Activated CD4-positive, alpha-beta memory T cell treated with anti-CD3 and anti-CD28 coated beads, Interleukin-2, amount 10 ng/mL, durations not matched to agents 7 days and 5 days (primary cell): ENCODE data around the gene ITGA2. TPM values are rescaled to one million over a fixed set of nuclear protein-coding genes. Genes with fewer than 3 reads are reported as not detected.

ENCODE experiments used
- CTCF ChIA-PET: fragments of 350-600 bp; sonication (Branson Sonifier 250); formaldehyde crosslinking; loops from one replicate; lab custom pipeline; 2021; ENCODE audit warnings: antibody characterized with exemption, inconsistent platforms; lab: Charles Lee
- POLR2A ChIA-PET: fragments of 350-600 bp; sonication (Branson Sonifier 250); formaldehyde crosslinking; loops from one replicate; lab custom pipeline; 2021; ENCODE audit warnings: antibody characterized with exemption; lab: Charles Lee
- DNase-seq: peaks from one replicate; pipeline ENCODE4 v3.0.0-alpha.2; 2020
- H3K27ac Mint-ChIP-seq: one replicate; pipeline ENCODE4 v1.8.0; 2021; ENCODE audit warnings: mild to moderate bottlenecking, mixed read lengths
- H3K27me3 Mint-ChIP-seq: one replicate; pipeline ENCODE4 v1.8.0; 2021; ENCODE audit warnings: mixed read lengths
- H3K36me3 Mint-ChIP-seq: one replicate; pipeline ENCODE4 v1.8.0; 2021; ENCODE audit warnings: low read depth, mixed read lengths
- H3K4me1 Mint-ChIP-seq: one replicate; pipeline ENCODE4 v1.8.0; 2021; ENCODE audit warnings: mixed read lengths
- H3K4me3 Mint-ChIP-seq: one replicate; pipeline ENCODE4 v1.8.0; 2021; ENCODE audit warnings: mild to moderate bottlenecking, mixed read lengths
- H3K9me3 Mint-ChIP-seq: one replicate; pipeline ENCODE4 v1.8.0; 2021; ENCODE audit warnings: mixed read lengths
- total RNA-seq, 2 experiments: library from RNA; stranded (reverse); gene quantifications; one replicate each; pipeline ENCODE4 v1.2.3, GENCODE V29; 2021

Gene ITGA2
- total RNA-seq, 2 experiments from 2014 or later, result 10.2 to 11.2 TPM

- ChIA-PET POLR2A (interaction anchor here (1.1 to 2.5 kb wide), 3 partner anchors 15 to 69 kb away, joined by 3 to 11 read pairs (median 4); no protein-coding TSS in a partner anchor), CTCF (interaction anchor here (0.9 to 2.0 kb wide), 4 partner anchors 18 to 72 kb away, joined by 3 to 5 read pairs (median 4); no protein-coding TSS in a partner anchor)
- no peak overlapping the region for H3K4me3 Mint-ChIP-seq
- peaks cover 2% of the 10 kb centered on the region for H3K4me1 Mint-ChIP-seq
- H3K36me3 Mint-ChIP-seq, result peaks cover 24% of the 10 kb centered on the region
- no peak overlapping the region for H3K27ac Mint-ChIP-seq
- no peak for DNase-seq
- H3K27me3 Mint-ChIP-seq, result no peaks in the 10 kb centered on the region
- no peaks in the 10 kb centered on the region for H3K9me3 Mint-ChIP-seq
Observed at GRCh38 chr5:53024535-53024934, 35.4 kb downstream of the ITGA2 start.

GRCh38 chr5:53025487-53025886 is 36.3 kb downstream of the ITGA2 start:
- H3K27me3 Mint-ChIP-seq, result no peaks in the 10 kb centered on the region
- H3K9me3 Mint-ChIP-seq, result no peaks in the 10 kb centered on the region
- H3K4me3 Mint-ChIP-seq, result no peak overlapping the region
- H3K27ac Mint-ChIP-seq, result no peak overlapping the region
- CTCF ChIA-PET, result interaction anchor here (2.0 kb wide), 1 partner anchor 64 kb away, joined by 5 read pairs; no protein-coding TSS in a partner anchor
- no peak for DNase-seq
- POLR2A ChIA-PET, result interaction anchor here (1.2 to 2.5 kb wide), 2 partner anchors 16 to 68 kb away, joined by 4 to 11 read pairs; no protein-coding TSS in a partner anchor
- H3K4me1 Mint-ChIP-seq, result peaks cover 7% of the 10 kb centered on the region
- peaks cover 31% of the 10 kb centered on the region for H3K36me3 Mint-ChIP-seq

GRCh38 chr5:53027913-53028312 is 38.8 kb downstream of the ITGA2 start:
- Mint-ChIP-seq H3K9me3 (no peaks in the 10 kb centered on the region), H3K27me3 (no peaks in the 10 kb centered on the region), H3K27ac (no peak overlapping the region), H3K4me3 (no peak overlapping the region), H3K36me3 (peaks cover 31% of the 10 kb centered on the region), H3K4me1 (peaks cover 28% of the 10 kb centered on the region)
- POLR2A ChIA-PET, result interaction anchor here (1.1 to 1.2 kb wide), 2 partner anchors 13 to 17 kb away, joined by 3 to 4 read pairs; no protein-coding TSS in a partner anchor
- no peak for DNase-seq
- CTCF ChIA-PET, result interaction anchor here (0.8 kb wide), 1 partner anchor 14 kb away, joined by 4 read pairs; no protein-coding TSS in a partner anchor

GRCh38 chr5:53029608-53030007 is 40.5 kb downstream of the ITGA2 start:
- Mint-ChIP-seq H3K27ac (no peak overlapping the region), H3K9me3 (no peaks in the 10 kb centered on the region), H3K27me3 (no peaks in the 10 kb centered on the region), H3K4me1 (peaks cover 36% of the 10 kb centered on the region), H3K36me3 (peaks cover 34% of the 10 kb centered on the region), H3K4me3 (no peak overlapping the region)
- CTCF ChIA-PET, result no interaction called here
- POLR2A ChIA-PET, result interaction anchor here (0.9 kb wide), 1 partner anchor 15 kb away, joined by 4 read pairs; no protein-coding TSS in a partner anchor
- no peak for DNase-seq

GRCh38 chr5:53030893-53031292 is 41.7 kb downstream of the ITGA2 start:
- no peak overlapping the region for H3K4me3 Mint-ChIP-seq
- DNase-seq, result no peak
- H3K4me1 Mint-ChIP-seq, result peaks cover 42% of the 10 kb centered on the region
- peaks cover 41% of the 10 kb centered on the region for H3K36me3 Mint-ChIP-seq
- H3K27me3 Mint-ChIP-seq, result no peaks in the 10 kb centered on the region
- ChIA-PET CTCF (no interaction called here), POLR2A (interaction anchor here (1.4 to 2.0 kb wide), 4 partner anchors 14 to 59 kb away, joined by 4 to 9 read pairs (median 8); no protein-coding TSS in a partner anchor)
- no peaks in the 10 kb centered on the region for H3K9me3 Mint-ChIP-seq
- peak overlapping the region; percentile 85 for H3K27ac Mint-ChIP-seq

- ChIA-PET POLR2A (interaction anchor here (0.8 to 2.0 kb wide), 11 partner anchors 10 to 78 kb away, joined by 3 to 14 read pairs (median 5); partner anchors contain the start of genes ITGA2 and MOCS2), CTCF (interaction anchor here (0.8 to 2.3 kb wide), 6 partner anchors 8 to 84 kb away, joined by 3 to 6 read pairs (median 4); no protein-coding TSS in a partner anchor)
- peaks cover 50% of the 10 kb centered on the region for H3K4me1 Mint-ChIP-seq
- peak overlapping the region; percentile 85 for H3K27ac Mint-ChIP-seq
- peak; percentile 54 for DNase-seq
- no peaks in the 10 kb centered on the region for H3K27me3 Mint-ChIP-seq
- peaks cover 49% of the 10 kb centered on the region for H3K36me3 Mint-ChIP-seq
- no peak overlapping the region for H3K4me3 Mint-ChIP-seq
- H3K9me3 Mint-ChIP-seq, result no peaks in the 10 kb centered on the region
Observed at GRCh38 chr5:53031695-53032096, 42.5 kb downstream of the ITGA2 start.

- peaks cover 49% of the 10 kb centered on the region for H3K36me3 Mint-ChIP-seq
- POLR2A ChIA-PET, result interaction anchor here (0.7 to 2.0 kb wide), 12 partner anchors 9 to 307 kb away, joined by 3 to 14 read pairs (median 4); partner anchors contain the start of genes ITGA2 and MOCS2
- CTCF ChIA-PET, result interaction anchor here (0.8 to 2.3 kb wide), 7 partner anchors 8 to 84 kb away, joined by 3 to 6 read pairs (median 4); no protein-coding TSS in a partner anchor
- H3K4me1 Mint-ChIP-seq, result peaks cover 55% of the 10 kb centered on the region
- no peaks in the 10 kb centered on the region for H3K27me3 Mint-ChIP-seq
- DNase-seq, result no peak
- H3K27ac Mint-ChIP-seq, result peak overlapping the region; percentile 85
- H3K4me3 Mint-ChIP-seq, result no peak overlapping the region
- no peaks in the 10 kb centered on the region for H3K9me3 Mint-ChIP-seq
Observed at GRCh38 chr5:53032188-53032587, 43.0 kb downstream of the ITGA2 start.

- Mint-ChIP-seq H3K4me3 (no peak overlapping the region), H3K27ac (no peak overlapping the region), H3K4me1 (peaks cover 74% of the 10 kb centered on the region), H3K9me3 (no peaks in the 10 kb centered on the region), H3K36me3 (peaks cover 45% of the 10 kb centered on the region), H3K27me3 (no peaks in the 10 kb centered on the region)
- no peak for DNase-seq
- ChIA-PET CTCF (interaction anchor here (0.7 to 1.9 kb wide), 5 partner anchors 18 to 86 kb away, joined by 3 to 13 read pairs (median 4); no protein-coding TSS in a partner anchor), POLR2A (interaction anchor here (1.4 kb wide), 1 partner anchor 86 kb away, joined by 3 read pairs; no protein-coding TSS in a partner anchor)
Observed at GRCh38 chr5:53034832-53035231, 45.7 kb downstream of the ITGA2 start.

GRCh38 chr5:53035868-53036381 is 46.8 kb downstream of the ITGA2 start:
- Mint-ChIP-seq H3K9me3 (no peaks in the 10 kb centered on the region), H3K4me3 (no peak overlapping the region), H3K36me3 (peaks cover 39% of the 10 kb centered on the region), H3K27me3 (no peaks in the 10 kb centered on the region), H3K27ac (no peak overlapping the region), H3K4me1 (peaks cover 77% of the 10 kb centered on the region)
- no peak for DNase-seq
- ChIA-PET POLR2A (interaction anchor here (0.9 to 1.4 kb wide), 2 partner anchors 73 to 87 kb away, joined by 3 read pairs; partner anchors contain the start of gene MOCS2), CTCF (interaction anchor here (0.6 to 1.9 kb wide), 7 partner anchors 13 to 93 kb away, joined by 3 to 13 read pairs (median 3); partner anchors contain the start of gene MOCS2)

- ChIA-PET POLR2A (interaction anchor here (1.6 kb wide), 1 partner anchor 73 kb away, joined by 4 read pairs; no protein-coding TSS in a partner anchor), CTCF (interaction anchor here (1.0 kb wide), 1 partner anchor 88 kb away, joined by 6 read pairs; no protein-coding TSS in a partner anchor)
Observed at GRCh38 chr5:53037141-53037859, 48.1 kb downstream of the ITGA2 start.

GRCh38 chr5:53038196-53038847 is 49.2 kb downstream of the ITGA2 start:
- Mint-ChIP-seq H3K4me3 (no peak overlapping the region), H3K36me3 (peaks cover 41% of the 10 kb centered on the region), H3K9me3 (no peaks in the 10 kb centered on the region), H3K4me1 (peaks cover 76% of the 10 kb centered on the region), H3K27ac (no peak overlapping the region), H3K27me3 (no peaks in the 10 kb centered on the region)
- POLR2A ChIA-PET, result interaction anchor here (0.9 to 1.6 kb wide), 2 partner anchors 9 to 72 kb away, joined by 3 to 4 read pairs; no protein-coding TSS in a partner anchor
- CTCF ChIA-PET, result interaction anchor here (1.0 kb wide), 1 partner anchor 89 kb away, joined by 6 read pairs; no protein-coding TSS in a partner anchor
- no peak for DNase-seq

More at GRCh38 chr5:53037141-53037859, 48.1 kb downstream of the ITGA2 start:
- Mint-ChIP-seq H3K4me1 (peaks cover 78% of the 10 kb centered on the region), H3K27me3 (no peaks in the 10 kb centered on the region), H3K27ac (no peak overlapping the region), H3K4me3 (no peak overlapping the region), H3K9me3 (no peaks in the 10 kb centered on the region), H3K36me3 (peaks cover 34% of the 10 kb centered on the region)
- DNase-seq, result no peak

GRCh38 chr5:53039855-53040254 is 50.7 kb downstream of the ITGA2 start:
- DNase-seq, result no peak
- no peak overlapping the region for H3K4me3 Mint-ChIP-seq
- no peaks in the 10 kb centered on the region for H3K9me3 Mint-ChIP-seq
- peaks cover 83% of the 10 kb centered on the region for H3K4me1 Mint-ChIP-seq
- H3K36me3 Mint-ChIP-seq, result peaks cover 50% of the 10 kb centered on the region
- POLR2A ChIA-PET, result interaction anchor here (1.1 to 2.4 kb wide), 4 partner anchors 30 to 51 kb away, joined by 3 to 16 read pairs (median 8); partner anchors contain the start of gene ITGA2
- no peaks in the 10 kb centered on the region for H3K27me3 Mint-ChIP-seq
- CTCF ChIA-PET, result interaction anchor here (0.8 to 2.2 kb wide), 4 partner anchors 8 to 91 kb away, joined by 3 to 10 read pairs (median 4); no protein-coding TSS in a partner anchor
- peak overlapping the region; percentile 87 for H3K27ac Mint-ChIP-seq
